Measurements from ENCODE around the gene CCDC7. TPM values are rescaled to one million over a fixed set of nuclear protein-coding genes. Genes with fewer than 3 reads are reported as not detected.

Gene CCDC7
- total RNA-seq, 1 experiment from 2014 or later: 1.9 TPM

- TF ChIP-seq NFE2L1 (CRISPR knock-in tag; IDR thresholded peaks at IDR 0.05) (no peak), ZNF232 (CRISPR knock-in tag; IDR thresholded peaks at IDR 0.05) (no peak), ZNF317 (CRISPR knock-in tag; IDR thresholded peaks at IDR 0.05; ENCODE audit: borderline replicate concordance, low read depth) (no peak), ETV6 (CRISPR knock-in tag; IDR thresholded peaks at IDR 0.05) (0 out of 2 replicates have a peak, but pooled peaks have one; percentile 82), USF1 (CRISPR knock-in tag; IDR thresholded peaks at IDR 0.05) (no peak), GABPB1 (CRISPR knock-in tag; IDR thresholded peaks at IDR 0.05) (no peak; the same call in 1 of the 2 replicates), CDX4 (CRISPR knock-in tag; IDR thresholded peaks at IDR 0.05; ENCODE audit: borderline replicate concordance) (no peak), ATF6 (CRISPR knock-in tag; IDR thresholded peaks at IDR 0.05) (no peak), TP53 (CRISPR knock-in tag; IDR thresholded peaks at IDR 0.05) (no peak), ZBTB43 (CRISPR knock-in tag; IDR thresholded peaks at IDR 0.05) (no peak), RELA (CRISPR knock-in tag; IDR thresholded peaks at IDR 0.05; ENCODE audit: borderline replicate concordance) (no peak), ZNF425 (CRISPR knock-in tag; conservative IDR thresholded peaks at IDR 0.05) (no peak), FOXP4 (CRISPR knock-in tag; IDR thresholded peaks at IDR 0.05) (no peak), MYBL2 (CRISPR knock-in tag; IDR thresholded peaks at IDR 0.05) (no peak), SMAD4 (CRISPR knock-in tag; IDR thresholded peaks at IDR 0.05) (no peak), KAT7 (CRISPR knock-in tag; IDR thresholded peaks at IDR 0.05; ENCODE audit: borderline replicate concordance) (0 out of 2 replicates have a peak, but pooled peaks have one; percentile 40), JAZF1 (CRISPR knock-in tag; IDR thresholded peaks at IDR 0.05) (no peak), EMX1 (CRISPR knock-in tag; IDR thresholded peaks at IDR 0.05) (no peak), E2F4 (CRISPR knock-in tag; IDR thresholded peaks at IDR 0.05; ENCODE audit: borderline replicate concordance, low read depth) (no peak), MAX (CRISPR knock-in tag; IDR thresholded peaks at IDR 0.05) (peak; percentile 59; the same call in 1 of the 2 replicates), ZNF263 (CRISPR knock-in tag; IDR thresholded peaks at IDR 0.05; ENCODE audit: low read depth) (no peak), AR (CRISPR knock-in tag; IDR thresholded peaks at IDR 0.05) (no peak)
Measured at GRCh38 chr10:32445740-32446535, at the start of gene CCDC7 (continued).
